Left kidney (tissue), 2 donors: ENCODE results near the gene DDIT4. TPM values are rescaled to one million over a fixed set of nuclear protein-coding genes. Genes with fewer than 3 reads are reported as not detected.

Source experiments
- DNase-seq: peaks from one replicate; pipeline ENCODE4 v3.0.0-alpha.2; 2013
- polyA plus RNA-seq: library from polyadenylated mRNA; unstranded; fragments of 120-200 nt; gene quantifications from one replicate; pipeline ENCODE4 v1.2.1, GENCODE V29; 2013; ENCODE audit not compliant: insufficient read length

Gene DDIT4
- polyA plus RNA-seq, 1 donor: 37.7 TPM

DNA sequence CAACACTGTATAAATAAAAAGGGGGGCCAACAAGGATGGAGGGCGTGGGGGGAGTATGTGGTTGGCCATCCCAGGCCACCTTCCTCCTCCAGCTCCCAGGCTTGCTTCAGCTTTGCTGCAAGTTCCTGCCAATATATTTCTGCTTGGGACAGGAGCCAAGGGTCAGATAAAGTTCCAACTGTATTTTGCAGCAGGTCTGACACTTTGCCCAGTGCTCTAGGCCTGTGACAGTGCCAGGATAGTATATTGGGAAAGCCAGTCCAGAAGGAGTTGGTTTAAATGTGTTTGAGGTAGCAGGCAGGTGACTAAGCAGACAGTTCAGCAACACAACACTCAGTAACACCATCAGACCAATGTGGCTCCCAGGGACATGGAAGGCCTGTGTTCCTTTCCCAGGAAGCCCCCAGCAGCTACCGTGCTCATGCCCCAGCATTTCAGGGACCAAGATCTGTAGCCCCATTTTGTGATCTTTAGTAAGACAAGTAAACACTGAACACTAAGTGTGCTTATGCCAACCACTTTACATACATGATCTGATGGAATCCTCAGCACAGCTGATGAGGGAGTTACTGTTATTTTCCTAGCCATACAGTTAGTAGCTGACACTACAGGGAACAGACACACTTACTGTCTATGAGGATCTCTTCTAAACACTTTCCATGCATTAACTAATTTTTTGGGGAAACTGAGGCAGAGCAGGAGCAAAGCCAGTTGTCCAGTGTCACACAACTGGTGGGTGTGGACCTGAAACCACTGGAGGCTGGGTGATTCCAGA lies 42.1 kb downstream of the DDIT4 start:
- no peak for DNase-seq

DNA sequence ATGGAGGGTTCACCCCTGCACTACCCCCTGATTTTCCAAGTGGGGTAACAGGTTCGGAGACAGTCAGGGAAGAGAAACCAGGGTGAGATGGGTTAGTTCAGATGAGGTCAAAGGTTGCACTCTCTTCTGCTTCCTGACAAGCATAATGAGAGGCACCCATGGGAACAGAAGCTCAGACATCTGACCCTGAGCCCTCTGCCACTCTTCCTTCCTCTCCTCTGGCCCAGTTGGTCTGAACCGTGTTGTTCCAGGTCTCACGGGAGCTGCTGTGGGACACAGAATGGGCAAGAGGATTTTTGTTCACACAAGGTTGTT lies 42.6 kb downstream of the DDIT4 start:
- no peak for DNase-seq

- DNase-seq: no peak
Observed at GRCh38 chr10:72316748-72317435, 43.2 kb downstream of the DDIT4 start.

- no peak for DNase-seq
Observed at GRCh38 chr10:72318418-72319262, 44.9 kb downstream of the DDIT4 start.

GRCh38 chr10:72319416-72320254 lies 45.9 kb downstream of the DDIT4 start:
- peak; percentile 78 for DNase-seq

DNA sequence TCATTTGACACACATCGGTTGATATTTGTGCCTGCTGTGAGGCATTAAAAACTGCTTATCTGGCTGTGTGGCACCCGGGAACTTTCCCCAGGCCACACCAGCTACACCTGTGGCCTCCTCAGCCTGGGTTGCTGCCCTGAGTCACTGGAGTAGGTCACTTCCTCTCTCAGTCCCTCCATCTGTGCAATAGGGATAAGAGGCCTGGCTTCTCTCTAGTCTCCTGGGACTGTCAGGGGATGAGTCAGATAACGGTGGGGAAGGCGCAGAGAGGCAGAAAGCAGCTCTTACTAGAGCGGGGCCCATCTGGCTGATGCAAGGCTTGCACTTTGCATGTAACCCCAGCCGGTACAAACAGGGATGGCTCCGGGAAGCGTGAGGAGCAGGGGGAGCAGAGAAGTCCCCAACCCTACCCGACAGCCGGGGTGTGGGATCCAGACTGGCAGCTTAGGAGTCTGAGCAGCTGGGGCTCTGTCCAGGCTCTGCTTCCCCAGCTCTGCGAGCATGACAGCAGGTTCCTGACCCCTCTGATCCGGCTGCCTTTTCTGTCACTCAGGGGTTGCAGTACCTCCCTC lies 47.0 kb downstream of the DDIT4 start:
- DNase-seq: no peak

GRCh38 chr10:72321248-72322029 lies 47.7 kb downstream of the DDIT4 start:
- no peak for DNase-seq

- DNase-seq: no peak
Observed at GRCh38 chr10:72322030-72322279, 48.2 kb downstream of the DDIT4 start.

DNA sequence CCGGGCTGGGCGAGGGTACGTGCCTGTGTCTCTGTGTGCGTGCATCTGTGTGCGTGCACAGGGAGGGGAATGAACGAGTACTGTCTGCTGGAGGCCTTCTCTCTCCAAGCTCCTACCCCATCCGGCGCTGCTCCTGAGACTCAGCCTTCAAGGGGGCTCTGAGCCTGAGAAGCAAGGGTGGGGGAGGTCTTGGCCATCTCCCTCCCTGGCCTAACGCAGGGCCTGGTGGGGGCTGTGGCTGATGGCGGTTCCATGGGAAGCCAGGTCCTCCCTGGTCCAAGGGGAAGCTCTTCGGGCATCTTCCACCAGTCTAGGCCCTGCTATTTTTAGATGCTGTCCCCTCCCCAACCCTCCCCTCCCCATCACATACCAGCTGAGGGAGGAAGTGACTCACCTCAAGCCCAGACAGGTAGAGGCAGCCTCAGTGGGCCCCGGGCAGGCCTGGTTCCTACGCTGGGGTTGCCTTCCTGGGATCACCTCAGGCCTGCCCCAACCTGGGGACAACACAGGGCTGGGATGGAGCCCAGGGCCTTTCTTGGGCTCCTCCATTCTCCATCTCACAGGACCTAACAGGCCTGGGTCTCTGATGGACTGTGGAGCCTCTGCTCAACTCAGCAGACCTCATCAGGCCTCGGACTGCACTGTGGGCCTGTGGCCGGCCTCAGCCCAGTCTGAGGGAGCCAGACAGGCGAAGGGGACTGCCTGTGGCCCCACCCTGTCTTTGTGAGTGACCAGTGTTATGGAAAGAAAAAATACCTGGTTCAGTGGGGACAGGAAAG lies 48.7 kb downstream of the DDIT4 start:
- no peak for DNase-seq

DNA sequence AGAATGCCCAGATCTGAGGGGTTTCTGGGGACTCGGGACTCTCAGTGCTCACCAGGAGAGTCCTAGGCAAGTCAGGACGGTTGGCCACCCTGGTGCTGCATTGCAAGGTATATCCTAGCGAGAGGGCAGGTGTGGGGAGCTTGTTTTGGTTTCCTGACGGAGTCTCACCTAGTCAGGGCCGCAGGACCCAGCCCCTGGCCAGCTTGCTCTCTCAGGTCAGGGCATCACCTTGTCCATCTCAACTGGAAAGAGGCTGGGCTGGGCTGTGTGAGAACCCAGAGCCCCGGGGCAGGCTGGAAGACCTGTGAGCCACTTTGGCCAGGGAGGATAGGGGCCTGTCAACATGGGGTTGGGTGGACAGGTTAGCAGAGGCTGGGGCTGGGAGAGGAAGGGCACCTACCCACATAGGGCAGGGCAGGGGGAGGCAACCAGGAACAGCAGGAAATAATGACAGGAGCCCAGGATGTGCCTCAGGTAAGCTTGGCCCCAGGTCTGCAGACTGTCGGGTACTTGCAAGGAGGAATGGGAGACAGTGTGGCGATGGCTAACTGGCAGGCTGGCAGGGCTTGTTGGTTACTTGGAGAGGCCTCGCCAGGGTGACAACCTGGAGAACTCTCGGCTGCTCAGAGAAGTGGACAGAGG lies 49.5 kb downstream of the DDIT4 start:
- DNase-seq: no peak

- DNase-seq: no peak
Observed at GRCh38 chr10:72323771-72324191, 50.1 kb downstream of the DDIT4 start.

Other genes starting within 250 kb of the DDIT4 start
- 129 TPM for gene SPOCK2, start 185.4 kb upstream of the DDIT4 start, polyA plus RNA-seq
- gene ANAPC16, start 57.9 kb upstream of the DDIT4 start, polyA plus RNA-seq: 201 TPM
- gene ASCC1, start 57.6 kb upstream of the DDIT4 start, polyA plus RNA-seq: 45.2 TPM
- 34.9 TPM for gene DNAJB12, start 81.0 kb downstream of the DDIT4 start, polyA plus RNA-seq